HG02970 (cell line): ENCODE measurements around the gene CGNL1.

ENCODE experiments used
- ATAC-seq: cut with Tn5 transposase; IDR thresholded peaks from one replicate; pipeline ENCODE4 v1.9.1; 2021; ENCODE audit warnings: mild to moderate bottlenecking, moderate library complexity, moderate number of reproducible peaks; ENCODE audit not compliant: unreplicated experiment, low FRiP score

The CGNL1 gene

DNA sequence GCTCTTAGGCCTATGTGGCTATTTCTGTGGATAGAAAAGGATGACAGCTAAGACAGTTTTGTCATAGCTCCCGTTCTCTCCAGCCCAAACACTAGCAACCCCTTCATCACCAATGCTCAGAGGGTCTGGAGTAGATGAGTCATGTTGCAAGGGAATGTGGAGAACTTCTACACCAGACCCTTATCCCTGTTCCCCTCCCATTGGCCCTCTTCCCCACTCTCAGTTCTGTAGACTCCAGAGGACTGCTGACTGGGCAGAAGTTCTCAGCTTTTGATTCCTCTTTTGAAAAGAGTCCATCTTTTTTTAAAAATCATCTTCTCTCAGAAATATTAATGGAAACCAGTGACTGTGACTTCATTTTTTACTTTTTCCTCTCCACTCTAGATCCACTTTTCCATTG, 213.0 kb downstream of the CGNL1 start:
- no peak for ATAC-seq

DNA sequence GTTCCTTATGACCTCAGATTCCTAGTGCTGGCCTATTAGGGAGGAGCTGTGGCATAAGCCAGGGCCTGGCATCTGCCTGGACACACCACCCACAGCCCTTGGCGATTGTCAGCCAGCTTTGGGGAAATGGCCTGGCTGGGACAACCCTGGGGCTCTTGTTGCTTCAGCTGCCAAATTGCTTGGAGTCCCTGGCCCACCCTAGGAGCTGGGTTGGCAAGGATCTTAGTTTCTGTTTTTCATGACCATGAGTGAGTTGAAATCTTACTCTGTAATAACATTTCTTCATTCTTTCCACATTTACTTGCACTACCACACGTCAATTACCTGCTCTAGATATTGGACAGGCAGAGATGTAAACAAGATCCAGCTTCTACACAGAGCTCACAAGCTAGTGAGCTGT, 213.4 kb downstream of the CGNL1 start:
- ATAC-seq, result no peak

DNA sequence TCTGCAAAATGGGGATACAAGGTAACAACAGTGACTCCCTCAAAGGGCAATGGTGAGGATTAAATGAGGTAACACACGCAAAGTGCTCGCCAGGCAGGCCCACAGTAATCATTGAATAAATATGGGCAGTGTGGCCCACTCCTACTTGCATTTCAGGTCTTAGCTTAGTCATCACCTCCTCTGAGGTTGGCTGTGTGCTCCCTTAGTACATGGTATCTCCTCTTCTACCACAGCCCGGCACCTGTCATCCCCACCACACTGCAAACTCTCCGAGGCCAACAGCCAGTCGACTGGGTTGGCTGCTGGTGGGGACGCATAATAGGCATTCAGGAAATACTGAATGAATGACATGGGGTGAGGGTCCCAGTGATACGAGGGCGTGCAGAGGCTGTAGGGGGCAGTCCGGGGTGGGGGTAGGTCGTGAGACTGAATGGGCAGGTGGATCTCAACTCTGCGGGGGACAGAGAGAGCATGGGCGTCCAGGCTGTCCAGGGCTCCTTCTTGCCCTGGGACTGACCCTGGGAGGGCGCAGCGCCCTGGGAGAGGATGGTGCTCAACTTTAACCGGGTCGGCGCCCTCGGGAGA, 215.0 kb downstream of the CGNL1 start:
- no peak for ATAC-seq

DNA sequence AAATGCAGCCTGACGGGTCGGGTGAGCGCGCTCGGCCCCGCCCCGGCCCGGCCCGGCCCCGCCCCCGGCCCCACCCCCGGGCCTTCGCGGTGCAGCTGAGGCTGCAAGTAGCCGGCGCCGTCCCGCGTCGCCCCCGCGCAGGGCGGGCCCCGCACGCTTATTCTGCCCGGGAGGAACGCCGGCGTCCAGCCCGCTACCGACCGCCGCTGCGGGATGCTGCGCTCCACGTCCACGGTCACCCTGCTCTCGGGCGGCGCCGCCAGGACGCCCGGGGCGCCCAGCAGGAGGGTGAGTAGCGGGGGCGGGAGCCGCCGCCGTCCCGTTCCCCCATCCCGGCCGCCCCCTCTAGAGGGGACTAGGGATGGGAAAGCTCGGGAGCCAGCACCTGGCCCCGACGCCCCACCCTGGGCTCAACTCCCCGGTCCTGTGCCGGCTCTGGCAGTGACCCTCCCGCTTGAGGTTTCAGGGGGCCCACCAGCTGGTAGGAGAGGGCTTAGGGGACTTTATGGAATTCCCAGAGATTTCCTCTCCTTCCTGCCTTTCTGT, 215.6 kb downstream of the CGNL1 start, which contains the start of gene MYZAP:
Gene MYZAP (plus strand): TSS at position 83 of the 546 bp plus-strand sequence. CDS start 131 bp downstream, at position 214.
- ATAC-seq, result no peak

DNA sequence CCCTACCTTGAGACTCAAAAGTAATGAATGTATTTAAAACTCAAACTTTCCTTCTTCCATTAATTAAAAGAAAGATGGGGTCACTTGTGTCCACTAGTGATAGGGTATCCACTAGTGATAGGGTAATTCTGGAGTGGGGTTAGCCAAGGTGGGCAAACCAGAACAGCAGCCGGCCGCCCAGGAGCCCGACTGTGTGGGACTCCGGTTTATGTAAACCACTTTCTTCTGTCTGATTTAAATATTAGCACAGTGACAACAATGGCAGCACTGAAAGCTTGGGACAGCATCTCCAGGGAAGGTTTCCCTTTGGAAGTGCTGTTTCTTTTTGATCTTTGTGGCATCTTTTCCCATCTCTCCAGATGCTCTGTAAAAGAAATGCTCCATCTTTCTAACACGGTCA, 216.1 kb downstream of the CGNL1 start:
- no peak for ATAC-seq

DNA sequence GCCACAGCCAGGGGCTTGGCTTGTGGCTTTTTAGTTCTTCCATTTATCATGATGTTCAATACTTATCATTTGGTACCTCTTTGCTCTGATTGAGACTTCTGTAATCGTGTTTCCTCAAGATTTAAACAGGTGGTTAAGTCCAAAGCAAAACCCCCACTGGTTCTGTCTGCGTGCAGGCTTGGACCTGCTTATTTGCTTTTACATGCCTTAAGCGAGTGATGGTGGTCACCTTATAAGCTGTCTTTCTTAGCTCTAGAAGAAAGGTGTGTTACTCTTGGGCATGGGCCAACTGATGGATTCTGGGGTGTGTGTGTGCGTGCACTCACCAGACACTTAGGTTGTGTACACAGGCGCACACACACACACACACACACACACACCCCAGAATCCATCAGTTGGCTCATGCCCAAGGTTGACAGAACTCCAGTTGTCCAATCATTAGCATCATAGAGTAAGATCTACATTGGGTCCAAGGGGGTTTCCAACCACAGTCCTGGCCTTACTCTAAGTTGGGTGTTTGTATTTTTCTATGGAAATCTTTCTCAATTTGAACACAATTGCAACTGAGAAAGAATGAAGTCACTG, 216.6 kb downstream of the CGNL1 start:
- no peak for ATAC-seq

DNA sequence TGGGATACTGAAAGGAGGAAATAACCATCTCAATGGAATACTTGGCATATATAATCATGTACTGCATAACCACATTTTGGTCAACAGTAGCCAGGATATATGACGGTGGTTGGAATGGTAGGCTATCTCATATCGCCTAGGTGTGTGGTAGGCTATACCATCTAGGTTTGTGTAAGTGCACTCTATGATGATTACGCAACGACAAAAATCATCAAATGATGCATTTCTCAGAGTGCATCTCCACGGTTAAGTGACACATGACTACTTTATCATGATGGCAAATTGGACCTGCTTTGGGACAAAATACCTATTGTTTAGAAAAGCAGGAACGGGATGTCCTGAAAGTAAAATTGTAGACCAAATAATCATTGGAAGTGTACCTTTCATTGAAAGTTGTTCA, 218.2 kb downstream of the CGNL1 start:
- no peak for ATAC-seq

DNA sequence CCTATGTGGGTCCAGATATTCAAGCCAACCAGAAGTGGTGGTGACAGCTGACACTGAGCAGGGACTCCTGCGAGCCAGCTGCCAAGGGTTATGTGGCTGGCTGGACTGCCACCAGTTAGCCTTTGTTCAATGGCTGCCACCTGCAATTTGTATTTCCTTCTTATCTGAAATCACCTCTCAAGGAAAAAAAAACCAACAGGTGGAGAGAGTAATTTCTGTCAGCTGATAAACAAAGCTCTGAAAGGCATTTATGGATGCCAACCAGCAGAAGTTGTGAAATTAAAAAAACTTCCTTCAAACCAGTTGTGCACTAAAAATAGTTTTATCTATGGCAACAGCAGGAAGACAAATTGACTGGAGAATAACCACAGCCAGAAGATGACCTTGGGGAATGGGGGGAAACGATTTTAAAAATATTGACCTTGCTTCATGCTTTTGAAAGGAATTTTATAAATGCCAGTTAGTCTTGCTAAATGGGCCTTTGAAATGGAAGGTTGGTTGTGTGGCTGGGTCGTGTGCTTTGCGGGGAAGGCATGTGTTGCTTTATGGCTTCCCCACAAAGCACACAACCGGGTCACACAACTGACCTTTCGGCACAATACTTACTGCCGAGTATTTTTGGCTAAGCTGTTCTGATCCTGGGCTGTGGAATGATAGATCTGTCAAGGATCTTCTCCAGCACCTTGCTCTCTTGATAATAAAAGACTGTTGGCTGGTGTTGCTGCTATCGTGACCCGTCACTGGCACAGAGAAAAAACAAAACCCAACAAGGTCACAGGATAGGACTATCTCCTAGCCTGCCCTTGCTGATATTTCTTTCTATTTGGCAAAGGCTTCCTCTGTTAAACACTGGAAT, 218.9 kb downstream of the CGNL1 start:
- no peak for ATAC-seq

DNA sequence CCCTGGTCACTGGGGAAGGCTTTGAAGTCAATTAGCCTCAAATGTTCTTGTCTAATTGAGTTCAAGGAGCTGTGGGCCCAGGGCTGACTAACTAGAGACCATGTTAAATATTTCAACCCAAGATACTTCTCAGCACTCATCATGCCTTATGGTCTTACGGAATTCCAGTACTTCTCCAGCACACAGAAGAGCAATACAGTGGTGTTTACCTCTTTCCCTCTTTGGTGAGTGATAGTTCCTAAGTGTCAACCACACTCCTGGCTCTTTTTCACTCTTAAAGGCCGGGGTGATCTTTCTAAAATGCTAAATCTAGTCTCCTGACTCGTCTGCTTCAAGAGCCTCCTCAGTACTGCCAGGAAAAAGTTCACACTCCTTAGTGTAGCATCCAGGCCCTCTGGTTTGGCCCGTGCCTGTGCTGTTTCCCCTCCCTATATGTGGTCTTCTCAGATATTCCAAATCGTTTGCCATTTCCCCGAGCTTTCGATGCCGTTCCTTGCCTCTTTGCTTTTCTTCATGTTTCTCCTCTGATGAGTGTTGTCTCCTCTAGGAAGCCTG, 220.1 kb downstream of the CGNL1 start:
- ATAC-seq, result no peak

DNA sequence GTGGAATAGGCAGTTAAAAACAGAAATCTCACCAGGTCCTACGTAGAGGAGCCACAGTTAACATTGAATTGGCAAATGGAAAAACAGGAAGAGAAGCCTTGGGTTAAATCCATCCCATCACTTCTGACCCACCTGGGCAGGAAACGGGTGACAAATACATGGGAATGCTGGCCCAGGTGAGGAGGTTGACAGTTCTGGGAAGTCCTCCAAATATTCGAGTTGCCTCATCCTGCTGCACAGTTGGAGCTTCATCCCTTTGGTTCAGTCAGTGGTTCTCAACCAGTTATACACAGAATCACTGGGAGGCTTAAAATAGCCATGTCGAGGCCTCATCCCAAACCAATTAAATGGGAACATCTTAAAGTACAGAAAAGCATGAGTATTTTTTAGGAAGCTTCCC, 220.7 kb downstream of the CGNL1 start:
- ATAC-seq, result no peak

DNA sequence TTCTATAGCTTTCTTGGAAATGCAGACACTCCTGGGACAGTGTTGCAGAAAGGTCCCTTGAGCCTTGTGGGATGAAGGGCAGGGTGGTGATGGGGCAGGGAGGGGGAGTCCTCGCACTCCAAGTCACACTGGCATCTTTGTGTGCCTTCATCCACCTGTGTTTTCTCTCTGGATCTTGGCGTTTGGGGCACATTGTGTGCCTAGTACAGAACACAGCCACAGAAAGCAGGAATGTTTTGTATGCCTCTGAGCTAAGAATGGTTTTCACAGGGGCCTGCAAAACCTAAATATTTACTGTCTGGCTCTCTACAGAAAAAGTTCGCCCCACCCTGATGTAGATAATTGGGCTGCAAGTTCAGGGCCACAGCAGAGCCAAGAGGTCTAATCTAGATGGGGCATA, 221.1 kb downstream of the CGNL1 start:
- ATAC-seq, result no peak

DNA sequence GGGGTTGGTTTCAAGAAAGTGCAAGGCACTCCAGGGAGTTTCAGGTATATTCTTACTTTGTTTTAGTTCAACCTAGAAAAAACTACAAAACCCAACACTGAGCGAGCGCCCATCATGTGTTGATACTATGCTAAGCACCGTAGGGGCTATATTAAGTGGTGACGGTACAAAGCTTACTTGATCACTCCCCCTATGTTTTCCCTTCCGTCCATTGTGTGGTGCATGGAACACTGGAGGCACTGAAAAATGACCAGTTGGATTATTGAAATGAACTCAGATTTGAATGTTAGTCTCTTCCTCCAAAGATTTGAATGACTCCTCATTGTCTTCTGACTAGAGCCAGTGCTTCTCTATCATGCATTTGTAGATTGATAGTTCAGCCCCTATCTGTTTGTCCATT, 222.0 kb downstream of the CGNL1 start:
- ATAC-seq, result no peak

DNA sequence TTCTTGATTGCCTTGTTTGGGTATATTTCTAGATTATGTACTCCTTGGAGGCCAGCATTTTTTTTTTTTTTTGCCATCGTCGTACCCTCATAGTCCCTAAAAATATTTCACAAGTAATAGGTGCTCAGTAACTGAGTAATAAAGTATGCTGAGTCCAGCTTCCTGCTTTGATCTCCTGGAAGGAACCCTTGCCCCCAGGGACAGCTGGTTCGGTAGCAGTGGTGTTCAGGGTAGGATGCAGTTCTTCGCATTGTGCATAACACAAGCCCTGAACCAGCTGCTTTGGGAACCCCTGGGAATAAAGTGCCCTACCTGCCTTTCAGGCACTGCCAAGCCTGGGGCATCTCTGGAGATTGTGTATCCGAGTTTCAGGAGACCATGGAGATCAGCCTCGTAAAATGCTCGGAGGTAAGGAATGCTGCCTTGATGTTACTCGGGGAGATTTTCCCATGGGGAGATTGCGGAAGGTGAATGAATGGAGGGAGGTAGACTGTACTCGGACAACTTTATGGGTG, 223.0 kb downstream of the CGNL1 start:
- no peak for ATAC-seq

DNA sequence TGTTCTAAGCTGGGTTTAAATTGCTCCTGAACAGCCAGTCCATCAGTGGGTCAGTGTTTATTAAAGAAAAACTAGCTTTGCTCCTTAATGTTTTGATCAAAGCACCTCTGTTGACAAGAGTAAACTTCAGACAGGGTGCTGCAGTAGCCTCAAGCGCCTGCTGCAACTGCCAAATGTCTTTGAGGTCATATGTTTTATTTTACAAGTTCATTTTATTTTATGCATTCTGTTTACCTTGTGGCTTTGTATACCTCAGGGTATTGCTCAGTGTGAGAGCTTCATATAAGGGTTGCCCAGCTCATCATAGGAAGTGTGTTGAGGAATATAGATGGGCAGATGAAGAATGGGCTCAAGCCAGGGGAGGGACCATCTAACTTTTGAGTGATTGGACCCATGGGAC, 223.9 kb downstream of the CGNL1 start:
- no peak for ATAC-seq
